Right atrium auricular region (tissue), 2 donors: ENCODE measurements around the gene GLRA1. TPM values are rescaled to one million over a fixed set of nuclear protein-coding genes. Genes with fewer than 3 reads are reported as not detected.

ENCODE experiments used
- DNase-seq: peaks from one replicate; pipeline ENCODE4 v3.0.0-alpha.2; 2019; ENCODE audit warnings: low spot score
- H3K27ac ChIP-seq, 2 donors: fragments of 200-600 bp; sonication (generic); 1 replicate in 1 of 2; 2 replicates in 1 of 2; pipeline ENCODE4 v1.5.1; 2016 to 2019
- H3K27me3 ChIP-seq, 2 donors: fragments of 200-600 bp; sonication (generic); one replicate each; pipeline versions ENCODE4 v1.5.1 to v1.6.0; 2017 to 2019
- H3K36me3 ChIP-seq: fragments of 200-600 bp; sonication (generic); one replicate; pipeline ENCODE4 v1.5.1; 2016
- H3K4me1 ChIP-seq, 2 donors: fragments of 200-600 bp; sonication (generic); one replicate each; pipeline versions ENCODE4 v1.5.1 to v1.6.0; 2017 to 2019
- H3K4me3 ChIP-seq, 2 donors: fragments of 200-600 bp; sonication (generic); 1 replicate in 1 of 2; 2 replicates in 1 of 2; pipeline ENCODE4 v1.5.1; 2017 to 2019; ENCODE audit warnings: mild to moderate bottlenecking in 1 of 2, moderate library complexity in 1 of 2
- H3K9me3 ChIP-seq, 2 donors: fragments of 200-600 bp; sonication (generic); one replicate each; pipeline ENCODE4 v1.5.1; 2019
- total RNA-seq, 2 donors: library from RNA; depleted of rRNA; stranded (reverse); fragments of >200 nt; gene quantifications; one replicate each; pipeline ENCODE4 v1.1.0, GENCODE V29; 2016
- TF ChIP-seq, protein P1 (sequence below), 2 donors: fragments of 200-600 bp; sonication (generic); IDR thresholded peaks; one replicate each; pipeline ENCODE4 v1.5.1; 2019; ENCODE audit warnings: antibody characterized with exemption in 2 of 2

Gene GLRA1
- total RNA-seq, 2 donors from 2014 or later: not detected

DNA sequence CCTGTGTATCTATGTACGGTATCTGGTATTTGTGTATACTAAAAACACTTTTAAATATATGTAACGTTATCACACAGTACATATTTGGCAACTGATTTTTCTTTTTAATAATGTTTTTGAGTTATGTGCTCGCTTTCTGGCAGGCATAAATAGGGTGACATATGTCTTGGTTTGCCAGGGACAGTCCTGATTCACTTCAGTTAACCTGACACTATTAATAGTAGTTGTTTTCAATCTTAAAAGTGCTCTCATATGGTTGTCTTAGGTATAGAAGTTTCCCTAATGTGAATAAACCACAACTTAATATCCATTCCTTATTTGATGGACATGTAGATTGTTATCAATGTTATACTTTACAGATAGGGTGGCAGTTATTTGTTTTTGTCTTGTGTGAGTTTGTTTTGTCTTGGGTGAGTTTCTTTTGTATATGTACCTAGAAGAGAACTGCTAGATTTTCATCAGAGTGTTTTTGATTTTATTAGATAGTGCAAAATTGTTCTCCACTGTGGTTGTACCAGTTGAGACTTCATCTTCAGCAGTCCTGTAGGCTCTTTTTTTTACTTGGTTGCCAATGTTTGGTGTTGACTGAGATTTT, 145.0 kb downstream of the GLRA1 start:
- H3K27ac ChIP-seq: no peak overlapping the region
- DNase-seq: no peak
- H3K27me3 ChIP-seq: no peaks in the 10 kb centered on the region
- TF ChIP-seq, protein P1, sequence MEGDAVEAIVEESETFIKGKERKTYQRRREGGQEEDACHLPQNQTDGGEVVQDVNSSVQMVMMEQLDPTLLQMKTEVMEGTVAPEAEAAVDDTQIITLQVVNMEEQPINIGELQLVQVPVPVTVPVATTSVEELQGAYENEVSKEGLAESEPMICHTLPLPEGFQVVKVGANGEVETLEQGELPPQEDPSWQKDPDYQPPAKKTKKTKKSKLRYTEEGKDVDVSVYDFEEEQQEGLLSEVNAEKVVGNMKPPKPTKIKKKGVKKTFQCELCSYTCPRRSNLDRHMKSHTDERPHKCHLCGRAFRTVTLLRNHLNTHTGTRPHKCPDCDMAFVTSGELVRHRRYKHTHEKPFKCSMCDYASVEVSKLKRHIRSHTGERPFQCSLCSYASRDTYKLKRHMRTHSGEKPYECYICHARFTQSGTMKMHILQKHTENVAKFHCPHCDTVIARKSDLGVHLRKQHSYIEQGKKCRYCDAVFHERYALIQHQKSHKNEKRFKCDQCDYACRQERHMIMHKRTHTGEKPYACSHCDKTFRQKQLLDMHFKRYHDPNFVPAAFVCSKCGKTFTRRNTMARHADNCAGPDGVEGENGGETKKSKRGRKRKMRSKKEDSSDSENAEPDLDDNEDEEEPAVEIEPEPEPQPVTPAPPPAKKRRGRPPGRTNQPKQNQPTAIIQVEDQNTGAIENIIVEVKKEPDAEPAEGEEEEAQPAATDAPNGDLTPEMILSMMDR (IDR thresholded peaks at IDR 0.05): no peak
- no peak overlapping the region for H3K4me3 ChIP-seq
- H3K9me3 ChIP-seq: no peaks in the 10 kb centered on the region
- H3K4me1 ChIP-seq: peaks cover 0 to 88% of the 10 kb centered on the region in 2 donors
- H3K36me3 ChIP-seq: no peaks in the 10 kb centered on the region

DNA sequence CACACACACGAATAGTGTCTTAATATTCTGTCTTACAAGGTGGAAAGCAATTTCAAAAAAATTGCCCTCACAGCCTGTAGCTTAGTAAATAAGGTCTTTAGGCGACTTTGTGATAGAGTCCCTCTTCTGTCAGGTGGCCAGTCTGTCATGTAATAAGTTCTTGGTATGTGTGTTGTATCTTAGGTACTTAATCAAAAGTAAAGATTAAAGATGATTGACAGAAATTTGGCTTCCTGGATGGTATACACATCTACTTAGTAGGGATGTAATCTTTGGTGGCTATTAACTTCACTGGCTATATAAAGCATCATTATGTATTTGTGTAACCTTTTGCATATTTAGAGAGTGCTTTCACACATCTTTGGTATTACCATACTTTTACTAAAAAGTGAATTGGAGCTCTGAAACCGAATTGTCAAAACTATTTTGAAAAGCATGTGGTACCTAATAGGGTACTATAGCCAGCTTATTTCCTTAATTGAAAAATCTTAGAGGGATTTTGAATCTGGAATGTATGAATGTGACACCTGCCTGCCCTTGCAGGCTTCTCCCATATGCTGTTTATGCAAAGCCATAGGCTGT, 149.5 kb downstream of the GLRA1 start:
- Histone ChIP-seq H3K27ac (no peak overlapping the region), H3K27me3 (no peaks in the 10 kb centered on the region), H3K9me3 (no peaks in the 10 kb centered on the region), H3K4me1 (peaks cover 0 to 73% of the 10 kb centered on the region in 2 donors), H3K4me3 (no peak overlapping the region), H3K36me3 (no peaks in the 10 kb centered on the region)
- DNase-seq: no peak
- TF ChIP-seq, protein P1 (IDR thresholded peaks at IDR 0.05): no peak

GRCh38 chr5:151773951-151774350, 150.7 kb downstream of the GLRA1 start:
- H3K27me3 ChIP-seq: no peaks in the 10 kb centered on the region
- DNase-seq: no peak
- peak overlapping the region in 1 of 2 donors; percentile 87 for H3K27ac ChIP-seq
- TF ChIP-seq, protein P1 (IDR thresholded peaks at IDR 0.05): no peak
- H3K9me3 ChIP-seq: no peaks in the 10 kb centered on the region
- no peaks in the 10 kb centered on the region for H3K36me3 ChIP-seq
- H3K4me1 ChIP-seq: peaks cover 0 to 66% of the 10 kb centered on the region in 2 donors
- peak overlapping the region; percentile 16 to 70 for H3K4me3 ChIP-seq

- peak overlapping the region; percentile 87 to 93 for H3K27ac ChIP-seq
- no peak for DNase-seq
- H3K4me3 ChIP-seq: peak overlapping the region; percentile 70 to 75
- H3K27me3 ChIP-seq: no peaks in the 10 kb centered on the region
- no peaks in the 10 kb centered on the region for H3K9me3 ChIP-seq
- TF ChIP-seq, protein P1 (IDR thresholded peaks at IDR 0.05): no peak
- H3K4me1 ChIP-seq: peaks cover 0 to 59% of the 10 kb centered on the region in 2 donors
- H3K36me3 ChIP-seq: no peaks in the 10 kb centered on the region
These were observed 151.6 kb downstream of the GLRA1 start for GRCh38 chr5:151772846-151773561.

Other genes with a start within 250 kb of the GLRA1 start
- 100 to 1,000 TPM; 292 to 567 TPM for gene SPARC, start 237.9 kb downstream of the GLRA1 start, total RNA-seq
- 10 to 100 TPM; 64.6 to 84.5 TPM for gene ATOX1, start 166.2 kb downstream of the GLRA1 start, total RNA-seq
- 10 to 100 TPM; 57.1 to 60.9 TPM for gene G3BP1, start 152.9 kb downstream of the GLRA1 start, total RNA-seq